OCI-LY3 (cell line): ENCODE measurements around the gene OR2C1.

Experiments used
- EZH2phosphoT487 ChIP-seq: fragments of 200-600 bp; shearing (Covaris generic); IDR thresholded peaks from 2 replicates; pipeline ENCODE4 v1.6.1; 2018; ENCODE audit warnings: antibody characterized with exemption, mixed run types, low read depth
- TF ChIP-seq, protein P1 (sequence below): fragments of 200-600, 300-600 bp; sonication (generic); IDR thresholded peaks from 2 replicates; pipeline ENCODE4 v1.5.1; 2014; ENCODE audit warnings: antibody characterized with exemption, low read length, low read depth

DNA sequence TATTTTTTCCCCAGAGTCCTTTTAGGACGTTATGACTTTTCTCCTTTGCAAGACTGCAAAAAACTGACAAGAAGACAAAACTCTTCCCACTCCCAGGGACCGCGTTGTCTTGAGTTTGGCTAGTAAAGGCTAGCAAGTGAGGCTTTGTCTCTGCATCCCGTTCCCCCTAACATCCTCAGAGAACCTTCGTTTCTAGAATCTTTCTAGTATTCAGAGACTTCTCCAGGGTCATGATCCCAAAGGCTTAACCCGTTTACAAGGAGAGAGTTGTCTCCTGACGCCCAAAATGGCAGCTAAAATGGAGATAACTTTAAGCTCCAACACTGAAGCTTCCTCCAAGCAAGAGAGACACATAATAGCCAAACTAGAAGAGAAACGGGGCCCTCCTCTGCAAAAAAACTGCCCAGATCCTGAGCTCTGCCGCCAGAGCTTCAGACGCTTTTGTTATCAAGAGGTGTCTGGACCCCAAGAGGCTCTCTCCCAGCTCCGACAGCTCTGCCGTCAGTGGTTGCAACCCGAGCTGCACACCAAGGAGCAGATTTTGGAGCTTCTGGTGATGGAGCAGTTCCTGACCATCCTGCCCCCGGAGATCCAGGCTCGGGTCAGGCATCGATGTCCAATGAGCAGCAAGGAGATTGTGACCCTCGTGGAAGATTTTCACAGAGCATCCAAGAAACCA, 46.2 kb downstream of the OR2C1 start:
- TF ChIP-seq, protein P1, sequence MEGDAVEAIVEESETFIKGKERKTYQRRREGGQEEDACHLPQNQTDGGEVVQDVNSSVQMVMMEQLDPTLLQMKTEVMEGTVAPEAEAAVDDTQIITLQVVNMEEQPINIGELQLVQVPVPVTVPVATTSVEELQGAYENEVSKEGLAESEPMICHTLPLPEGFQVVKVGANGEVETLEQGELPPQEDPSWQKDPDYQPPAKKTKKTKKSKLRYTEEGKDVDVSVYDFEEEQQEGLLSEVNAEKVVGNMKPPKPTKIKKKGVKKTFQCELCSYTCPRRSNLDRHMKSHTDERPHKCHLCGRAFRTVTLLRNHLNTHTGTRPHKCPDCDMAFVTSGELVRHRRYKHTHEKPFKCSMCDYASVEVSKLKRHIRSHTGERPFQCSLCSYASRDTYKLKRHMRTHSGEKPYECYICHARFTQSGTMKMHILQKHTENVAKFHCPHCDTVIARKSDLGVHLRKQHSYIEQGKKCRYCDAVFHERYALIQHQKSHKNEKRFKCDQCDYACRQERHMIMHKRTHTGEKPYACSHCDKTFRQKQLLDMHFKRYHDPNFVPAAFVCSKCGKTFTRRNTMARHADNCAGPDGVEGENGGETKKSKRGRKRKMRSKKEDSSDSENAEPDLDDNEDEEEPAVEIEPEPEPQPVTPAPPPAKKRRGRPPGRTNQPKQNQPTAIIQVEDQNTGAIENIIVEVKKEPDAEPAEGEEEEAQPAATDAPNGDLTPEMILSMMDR: no peak
- TF ChIP-seq EZH2phosphoT487: no peak
